GM21390 (cell line): ENCODE data around the gene WNT7A.
"Not testable (repeated sequence)": the region's sequence is repeated elsewhere in the genome, so short reads cannot be mapped to it uniquely, and the experiment has no call there.

Experiments
- ATAC-seq: cut with Tn5 transposase; IDR thresholded peaks from one replicate; pipeline ENCODE4 v1.9.1; 2021; ENCODE audit not compliant: unreplicated experiment

WNT7A gene

GRCh38 chr3:13879946-13880810 lies at the start of gene WNT7A:
Gene WNT7A, minus strand, starts transcription at chr3:13880071. Its CDS starts 255 bp downstream, at chr3:13879816.
- ATAC-seq = no peak

- not testable (repeated sequence) for ATAC-seq
Measured at GRCh38 chr3:13928741-13929140, 48.9 kb upstream of the WNT7A start.

- ATAC-seq = no peak
Measured at GRCh38 chr3:13927295-13927694, 47.4 kb upstream of the WNT7A start.

- no peak for ATAC-seq
Measured at GRCh38 chr3:13916375-13916774, 36.5 kb upstream of the WNT7A start.

DNA sequence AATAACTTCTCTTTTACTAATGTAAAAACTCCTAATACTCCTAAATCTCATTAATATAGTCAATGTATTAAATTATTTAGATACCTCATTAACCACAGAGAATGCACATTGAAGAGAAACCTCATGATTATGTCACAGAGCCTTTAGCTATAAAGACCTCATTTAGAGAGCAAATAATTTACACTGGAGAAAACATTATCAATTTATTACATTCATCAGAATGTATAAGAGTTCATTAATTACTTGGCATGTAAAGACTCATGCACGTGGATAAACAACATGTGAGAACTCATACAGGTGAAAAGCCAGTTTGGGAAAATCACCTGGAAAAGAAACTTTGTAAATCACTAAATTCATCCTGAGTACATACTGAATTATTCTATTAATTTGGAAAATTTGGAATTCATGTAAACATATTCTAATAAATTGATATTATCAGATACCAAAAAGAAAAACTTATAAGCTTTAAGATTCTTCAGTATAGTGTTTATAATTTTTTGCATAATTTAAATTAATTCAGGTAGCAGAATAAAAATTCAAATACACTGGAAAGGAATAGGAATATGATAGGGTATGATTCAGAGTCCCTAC lies 22.9 kb upstream of the WNT7A start:
- ATAC-seq = no peak

- ATAC-seq = no peak
Measured at GRCh38 chr3:13901935-13902584, 22.2 kb upstream of the WNT7A start.

GRCh38 chr3:13898346-13898745 lies 18.5 kb upstream of the WNT7A start:
- no peak for ATAC-seq

GRCh38 chr3:13896473-13897154 lies 16.7 kb upstream of the WNT7A start:
- ATAC-seq = no peak

DNA sequence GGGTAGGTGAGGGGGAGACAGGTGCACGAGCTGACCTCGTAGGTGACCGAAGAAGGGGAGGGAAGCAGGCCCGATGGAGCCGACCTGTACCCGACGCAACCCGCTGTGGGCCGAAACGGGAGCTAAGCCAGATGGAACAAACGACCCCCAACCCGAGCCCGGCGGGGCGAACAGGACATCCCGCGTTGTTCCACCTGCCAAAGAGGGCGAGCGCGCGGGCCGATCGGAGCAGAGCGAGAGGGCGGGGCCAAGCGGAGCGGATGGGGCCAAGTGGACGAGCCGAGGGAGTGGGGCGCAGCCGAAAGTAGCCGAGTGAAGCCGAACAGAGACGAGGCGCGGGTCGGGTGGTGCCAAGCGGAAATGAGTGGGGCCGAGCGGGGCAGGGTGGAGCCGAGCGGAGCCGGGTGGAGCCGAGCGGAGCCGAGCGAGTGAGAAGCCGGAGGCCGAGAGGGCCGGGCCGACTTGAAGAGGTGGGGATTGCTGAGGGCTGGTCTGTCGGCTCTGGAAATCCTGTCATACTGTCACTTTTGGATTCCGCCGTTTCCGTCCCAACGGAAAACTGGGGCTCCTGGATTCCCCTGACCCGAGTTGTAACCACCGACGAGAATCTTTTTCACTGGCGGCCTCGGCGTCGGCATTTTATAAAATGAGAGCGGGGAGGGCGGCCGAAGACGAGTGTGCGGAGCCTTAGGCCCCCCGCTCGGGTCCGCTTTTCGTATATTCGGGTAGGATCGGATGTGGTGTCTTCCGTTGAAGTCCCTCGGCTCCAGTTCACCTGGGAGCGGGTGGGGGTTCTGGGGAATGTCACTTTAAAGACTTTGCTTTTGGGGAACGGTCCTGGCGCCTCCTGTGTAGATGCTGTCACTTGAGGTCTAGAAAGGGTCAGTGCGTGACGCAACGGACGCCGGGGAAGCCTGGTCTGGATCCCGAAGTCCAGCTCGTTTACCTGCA lies 15.6 kb upstream of the WNT7A start:
- peak; percentile 99 for ATAC-seq

- ATAC-seq = no peak
Measured at GRCh38 chr3:13894807-13895154, 14.9 kb upstream of the WNT7A start.

DNA sequence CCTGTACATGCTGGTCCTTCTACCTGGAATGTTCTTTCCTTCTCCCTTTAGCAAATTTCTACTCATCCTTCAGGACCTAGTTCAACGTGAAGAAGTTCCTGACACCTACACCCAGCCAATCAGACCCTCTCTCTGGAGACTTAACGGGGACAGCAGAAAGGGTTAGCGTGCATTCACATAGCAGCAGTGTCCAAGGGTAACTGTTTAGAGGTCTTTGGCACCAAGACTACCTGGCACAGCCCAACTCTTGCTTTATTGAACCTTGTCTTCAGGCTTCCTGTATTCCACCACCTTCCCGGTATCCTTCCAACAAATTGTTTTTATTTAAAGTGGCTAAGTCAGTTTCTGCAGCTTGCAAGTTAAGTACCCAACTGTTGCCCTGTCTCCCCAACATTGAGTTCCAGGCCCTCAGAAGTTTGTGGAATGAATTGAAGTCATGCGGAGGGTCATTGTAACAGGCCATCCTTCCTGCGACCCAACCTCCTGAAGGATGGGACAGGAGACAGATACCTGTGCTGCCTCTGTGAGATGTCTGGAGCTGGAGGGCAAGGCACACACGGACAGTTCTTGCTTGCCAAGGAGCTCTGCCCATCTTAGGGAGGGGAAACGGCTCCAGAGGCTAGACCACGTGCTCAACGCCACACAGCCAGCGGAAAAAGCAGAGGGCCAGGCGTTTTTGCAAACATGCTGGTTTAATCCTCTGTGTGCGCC lies 14.4 kb upstream of the WNT7A start:
- ATAC-seq = no peak

- ATAC-seq = no peak
Measured at GRCh38 chr3:13892304-13892703, 12.4 kb upstream of the WNT7A start.

GRCh38 chr3:13891492-13892073 lies 11.7 kb upstream of the WNT7A start:
- no peak for ATAC-seq

GRCh38 chr3:13891017-13891392 lies 11.1 kb upstream of the WNT7A start:
- ATAC-seq = no peak

DNA sequence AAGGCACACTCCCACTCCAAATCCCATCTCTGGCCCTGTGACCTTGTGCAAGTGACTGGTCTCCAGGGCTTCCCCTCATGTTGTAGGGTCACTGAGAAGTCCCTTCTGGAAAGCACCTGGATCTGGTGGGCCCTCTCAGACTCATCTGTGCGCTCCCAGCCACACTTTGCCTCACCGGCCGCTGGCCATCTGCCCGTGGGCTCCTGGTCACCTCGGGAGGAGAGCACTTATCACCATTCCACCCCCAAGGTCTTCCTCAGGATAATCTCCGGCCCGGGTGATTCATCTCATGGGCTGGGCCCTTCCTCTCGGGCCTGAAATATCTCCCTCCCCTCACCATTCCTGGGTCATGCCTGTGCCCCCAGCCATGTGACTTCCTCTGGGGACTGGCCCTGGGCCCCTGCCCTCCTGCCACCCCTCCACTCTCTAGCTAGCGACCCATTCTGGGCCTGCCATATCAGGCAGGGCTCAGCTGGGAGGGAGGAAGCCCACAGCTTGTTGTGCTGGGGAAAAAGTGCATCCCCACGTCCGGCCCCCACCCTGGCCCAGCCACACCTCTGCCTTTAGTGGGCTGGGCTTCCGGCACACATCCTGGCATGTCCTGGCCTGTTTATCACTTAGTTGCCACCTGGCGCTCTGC lies 10.6 kb upstream of the WNT7A start:
- no peak for ATAC-seq

- no peak for ATAC-seq
Measured at GRCh38 chr3:13888576-13888975, 8.7 kb upstream of the WNT7A start.

DNA sequence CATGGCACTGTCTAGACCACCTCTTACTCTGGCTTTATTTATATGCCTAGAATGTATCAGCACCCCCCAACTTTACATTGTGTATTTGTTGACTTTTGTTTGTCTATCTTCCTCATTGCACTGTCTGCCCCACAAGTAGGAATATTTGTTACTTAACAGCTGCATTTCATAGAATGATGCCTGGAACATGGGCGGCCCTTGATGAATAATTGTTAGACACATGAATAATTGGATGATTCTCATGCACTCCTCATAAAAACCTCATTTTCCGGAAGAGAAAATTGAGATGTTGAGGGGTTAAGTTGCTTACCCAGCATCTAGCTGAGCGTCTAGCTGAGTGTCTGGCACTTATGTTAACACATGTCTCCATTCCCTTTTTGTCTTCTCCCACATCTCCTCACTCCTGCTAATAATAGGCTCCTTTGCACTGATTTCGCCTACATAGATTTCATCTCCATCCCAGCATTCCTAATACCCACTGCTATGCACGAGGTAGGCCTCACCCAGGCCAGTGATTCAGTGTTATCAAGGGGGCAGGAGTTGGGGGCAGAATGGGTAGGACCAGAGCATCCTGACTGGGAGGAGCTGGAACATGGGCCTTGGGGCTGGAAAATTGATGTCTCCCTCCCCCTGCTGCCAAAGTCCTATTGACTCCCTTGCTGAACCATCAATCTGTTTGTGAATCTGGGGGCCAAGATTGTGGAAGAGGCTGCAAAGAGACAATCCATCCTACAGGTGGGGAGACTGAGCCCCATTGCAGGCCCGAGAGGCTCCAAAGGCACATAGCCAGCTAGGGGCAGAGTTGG lies 7.8 kb upstream of the WNT7A start:
- ATAC-seq = no peak

DNA sequence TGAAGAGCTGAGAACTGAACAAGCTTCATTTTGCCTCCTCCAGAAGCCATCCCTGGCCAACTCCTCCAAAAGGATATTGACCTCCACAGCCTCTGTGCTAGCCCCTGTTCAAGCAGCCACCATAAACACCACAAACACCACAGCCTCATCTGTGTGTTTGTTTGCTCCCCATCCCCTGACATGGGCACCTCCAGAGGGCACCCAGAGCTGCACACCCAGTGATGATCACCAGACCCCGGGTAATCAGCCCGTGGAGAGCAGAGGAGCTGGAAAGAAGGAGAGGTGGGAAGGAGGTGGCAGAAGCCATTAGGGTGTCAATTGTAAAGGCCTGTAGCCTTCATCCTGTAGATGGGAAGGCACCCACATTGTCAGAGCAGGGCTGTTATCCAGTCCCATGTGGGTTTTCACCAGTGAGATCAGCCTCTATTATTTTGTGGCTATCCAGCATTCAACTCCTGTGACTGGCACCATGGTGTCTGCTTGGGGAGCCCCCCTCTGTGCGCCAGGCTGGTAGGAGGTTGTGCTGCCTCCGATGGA lies 6.8 kb upstream of the WNT7A start:
- ATAC-seq = no peak
